SH-SY5Y (cell line): ENCODE results near the gene CCDC200.

Experiments
- GATA2 ChIP-seq: IDR thresholded peaks from 2 replicates; pipeline ENCODE4 v1.6.1; 2011; ENCODE audit warnings: mild to moderate bottlenecking, low read depth, low read length
- GATA3 ChIP-seq: IDR thresholded peaks from 2 replicates; pipeline ENCODE4 v1.6.1; 2011; ENCODE audit warnings: low read depth, mild to moderate bottlenecking, low read length, moderate library complexity

DNA sequence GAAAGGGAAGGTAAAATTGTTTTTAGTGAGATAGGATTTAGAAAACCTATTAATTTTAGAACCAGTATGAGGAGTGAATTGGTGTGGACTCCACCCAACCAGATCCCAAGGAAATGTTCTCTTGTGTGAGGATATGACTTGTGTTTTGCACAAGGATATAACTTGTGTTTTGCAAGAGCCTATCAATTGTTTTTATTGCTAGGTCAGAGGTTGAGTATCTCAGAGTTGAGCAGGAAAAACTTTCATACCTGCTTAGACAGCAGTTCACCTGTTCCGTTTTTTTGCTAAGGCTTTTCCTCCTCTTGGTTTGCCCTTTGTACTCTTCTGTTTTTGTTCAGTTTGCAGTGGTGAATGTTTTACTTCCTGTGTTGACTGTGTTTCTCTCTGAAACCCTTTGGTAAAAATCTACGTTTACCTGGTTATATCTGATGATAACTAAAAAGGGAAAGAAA lies 52.3 kb downstream of the CCDC200 start:
- no peak for TF ChIP-seq GATA2
- TF ChIP-seq GATA3, result no peak
